SHP77 (cell line): ENCODE results near the gene SEMA5A.

Source experiments
- DNase-seq, 2 experiments: peaks; one replicate each; lab custom pipeline; 2025; lab: John Stamatoyannopoulos, UW

SEMA5A gene

DNA sequence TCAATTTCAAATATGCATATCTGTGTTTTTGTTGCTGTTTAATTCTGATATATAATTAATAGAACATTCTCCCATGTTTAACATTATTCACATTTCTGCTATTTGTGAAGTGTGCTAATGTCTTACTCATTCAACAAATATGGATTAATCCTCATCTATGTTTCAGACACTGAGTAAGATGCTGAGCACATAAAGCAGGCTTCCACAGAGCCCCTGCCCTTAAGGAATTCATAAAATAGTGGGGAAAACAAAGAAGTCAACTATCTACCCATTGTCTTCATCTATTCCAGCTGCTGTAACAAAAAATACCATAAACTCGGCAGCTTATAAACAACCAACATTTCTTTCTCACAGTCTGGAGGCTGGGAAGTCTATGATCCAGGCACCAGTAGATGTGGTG lies 333.3 kb downstream of the SEMA5A start:
- no peak for DNase-seq

DNA sequence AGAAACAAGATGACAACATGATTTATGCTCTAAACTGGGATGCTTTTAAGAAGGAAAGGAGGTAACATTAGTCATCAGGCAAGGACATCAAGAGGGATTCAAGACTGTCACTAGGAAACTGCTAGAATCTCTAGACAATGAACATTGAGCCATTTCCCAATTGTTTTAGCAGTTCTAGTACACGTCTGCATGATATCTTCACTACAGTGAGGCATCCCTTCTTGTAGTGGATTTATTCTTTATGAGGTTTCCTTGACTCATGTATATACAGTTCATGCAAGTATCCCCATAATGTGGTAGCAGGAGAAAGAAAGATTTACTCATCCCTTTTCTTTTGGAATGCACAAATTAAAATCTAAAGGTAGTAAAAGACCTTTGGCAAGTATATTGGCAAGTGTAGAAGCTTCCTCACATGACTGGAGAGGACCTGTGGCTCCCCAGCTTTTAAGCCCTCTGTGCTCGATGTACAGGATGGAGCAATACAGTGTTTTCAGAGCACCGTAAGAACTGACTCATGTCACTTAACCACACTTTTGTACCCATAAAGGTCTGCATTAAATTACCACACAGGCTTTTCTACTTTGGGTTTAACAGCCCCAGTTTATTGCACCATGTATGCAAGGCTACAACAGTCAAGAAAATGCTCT lies 335.9 kb downstream of the SEMA5A start:
- no peak for DNase-seq

DNA sequence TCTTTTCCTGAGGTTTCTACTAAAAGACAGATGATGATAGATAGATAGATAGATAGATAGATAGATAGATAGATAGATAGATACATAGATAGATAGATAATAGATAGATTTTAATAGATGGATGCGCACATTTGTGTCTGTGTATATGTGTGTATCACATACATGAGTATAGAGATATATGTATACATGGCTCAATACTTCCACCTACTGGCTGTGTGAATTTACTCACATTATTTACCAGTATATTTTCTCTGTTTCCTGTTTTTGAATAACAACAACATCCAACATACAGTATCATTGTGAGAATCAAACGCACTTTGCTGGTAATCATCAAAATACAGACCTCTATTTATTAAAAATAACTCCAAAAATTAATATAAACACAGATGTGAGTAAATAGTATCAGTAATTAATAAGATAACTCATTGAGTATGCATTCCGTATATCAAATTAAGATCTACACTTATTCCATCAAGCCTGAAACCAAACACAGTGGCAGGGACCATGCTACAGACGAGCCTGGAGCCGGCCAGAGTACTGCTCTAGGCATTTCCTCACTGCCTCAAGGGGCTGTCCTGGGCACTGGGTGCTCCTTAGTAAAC lies 338.0 kb downstream of the SEMA5A start:
- peak; percentile 12 to 48 for DNase-seq

DNA sequence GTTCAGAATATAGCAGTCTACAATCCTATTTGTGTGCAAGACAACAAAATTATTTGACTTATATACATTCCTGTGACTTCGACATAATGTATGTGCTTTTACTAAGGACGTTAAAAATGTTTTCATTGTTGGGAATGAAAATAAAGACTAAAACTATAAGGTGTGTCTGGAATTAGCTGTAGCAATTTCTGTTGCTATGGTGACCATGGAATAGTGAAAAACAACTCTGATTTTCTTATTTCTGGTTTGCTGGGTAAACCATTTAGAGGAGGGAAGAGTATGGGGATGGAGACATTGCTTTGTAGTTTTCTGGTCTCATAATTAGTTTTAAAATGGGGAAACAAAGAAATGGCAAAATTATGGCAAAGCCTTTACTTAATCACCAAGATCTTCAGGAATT lies 343.2 kb downstream of the SEMA5A start:
- no peak for DNase-seq

DNA sequence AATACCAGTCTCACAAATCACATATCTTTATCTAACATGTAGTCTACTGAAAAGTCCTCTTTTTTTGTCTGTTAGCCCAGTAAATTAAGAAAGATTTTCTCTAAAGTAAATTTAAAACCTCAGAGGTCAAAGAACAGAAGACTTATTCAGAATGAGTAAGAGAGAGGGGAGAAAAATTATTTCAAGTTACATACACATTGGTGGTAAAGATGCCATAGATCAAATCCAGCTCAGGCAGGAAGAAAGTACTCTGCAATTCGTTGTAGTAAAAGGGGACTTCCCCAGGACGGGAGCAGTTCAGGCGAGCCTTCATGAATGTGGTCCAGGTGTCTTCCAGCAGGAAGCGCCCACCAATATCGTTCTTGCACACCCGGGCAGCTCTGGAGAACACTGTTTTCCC lies 344.1 kb downstream of the SEMA5A start:
- no peak for DNase-seq

DNA sequence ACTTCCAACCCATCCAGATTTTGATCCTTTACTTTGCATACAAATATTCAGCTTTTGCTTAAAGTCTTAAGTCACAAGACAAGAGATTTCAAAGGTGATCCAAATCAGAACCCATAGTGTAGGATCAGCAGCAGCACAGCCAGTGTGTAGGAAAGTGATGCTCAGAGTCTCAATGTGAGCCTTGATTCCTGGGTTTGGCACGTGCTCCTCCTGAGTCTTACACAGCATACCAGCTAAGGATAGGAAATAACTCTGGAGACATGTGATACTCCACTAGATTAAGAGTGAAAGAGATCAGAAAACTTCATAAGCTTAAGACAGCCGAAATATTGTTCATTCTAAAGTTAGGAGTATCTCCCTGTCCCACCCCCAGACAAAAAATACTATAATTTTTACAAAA lies 344.9 kb downstream of the SEMA5A start:
- no peak for DNase-seq

DNA sequence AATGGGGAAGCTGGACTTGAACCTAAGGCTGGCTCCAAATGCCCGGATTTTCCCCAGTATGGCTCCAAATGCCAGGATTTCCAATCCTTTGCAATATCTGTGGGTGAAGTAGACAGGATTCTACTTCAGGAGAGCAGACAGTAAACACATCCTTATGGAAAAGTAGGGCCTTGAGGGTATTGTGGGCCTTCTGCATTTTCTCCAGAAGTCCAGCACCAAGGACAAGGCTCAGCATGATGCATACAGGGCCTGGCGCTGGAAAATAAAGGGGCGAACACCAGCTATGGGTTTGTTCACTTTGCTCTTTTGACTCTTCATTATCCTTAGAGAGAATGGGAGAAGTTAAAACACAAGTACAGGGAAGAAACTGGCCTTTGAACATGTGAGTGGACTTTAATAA lies 347.5 kb downstream of the SEMA5A start:
- no peak for DNase-seq

DNA sequence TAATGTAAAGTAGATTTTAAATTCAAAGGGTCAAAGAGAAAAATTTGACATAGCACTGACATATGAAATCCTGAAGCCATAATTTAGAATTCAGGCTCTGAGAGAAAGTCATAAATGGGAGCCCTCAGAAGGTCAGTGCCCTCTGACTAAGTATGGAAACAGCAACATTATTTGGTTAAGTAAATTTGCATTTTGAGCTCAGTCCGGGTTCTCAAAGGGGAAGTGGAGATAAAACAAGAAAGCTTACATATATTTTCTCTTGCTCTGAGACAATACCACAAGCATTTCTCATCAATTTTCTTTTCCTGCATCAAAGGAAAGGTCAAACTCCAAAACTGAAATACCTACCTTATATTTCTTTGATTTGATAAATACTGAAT lies 348.0 kb downstream of the SEMA5A start:
- DNase-seq = no peak

DNA sequence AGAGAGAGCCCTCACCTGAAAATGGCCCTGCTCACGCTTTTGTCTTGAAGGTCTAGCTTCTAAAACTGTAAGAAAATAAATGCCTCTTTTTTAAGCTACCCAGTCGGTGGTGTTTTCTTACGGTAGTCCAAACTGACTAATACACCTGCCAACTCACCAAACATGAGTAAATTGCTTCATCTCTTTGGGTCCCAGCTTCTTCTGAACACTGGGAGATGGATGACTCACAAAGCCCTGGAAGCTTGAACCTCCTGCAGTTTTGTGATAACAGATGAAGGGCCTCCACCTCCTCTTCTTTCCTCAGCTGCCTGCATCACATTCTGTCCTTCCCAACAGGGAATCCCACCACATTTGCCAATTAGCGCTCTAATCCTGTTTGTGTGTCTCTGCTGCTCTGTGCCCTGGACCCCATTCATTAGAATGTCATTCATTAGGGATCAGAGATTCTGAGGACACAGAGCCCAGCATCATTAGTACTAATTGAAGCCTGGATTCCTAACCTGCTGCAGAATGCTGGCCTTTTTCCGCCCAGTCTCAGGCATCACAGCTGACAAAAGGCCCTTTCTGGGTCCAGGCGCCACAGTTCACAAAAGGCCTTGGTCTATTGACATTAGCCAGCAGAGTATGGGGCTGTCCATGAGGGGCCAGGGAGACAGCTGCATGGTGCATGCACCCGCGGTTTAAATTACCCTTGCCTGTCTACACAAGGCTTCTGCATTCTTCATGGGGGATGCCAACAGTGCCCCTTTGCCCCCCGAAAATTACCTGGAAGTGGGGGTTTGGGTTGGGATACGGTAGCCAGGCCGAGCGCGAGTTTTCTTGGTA lies 349.3 kb downstream of the SEMA5A start:
- no peak for DNase-seq

DNA sequence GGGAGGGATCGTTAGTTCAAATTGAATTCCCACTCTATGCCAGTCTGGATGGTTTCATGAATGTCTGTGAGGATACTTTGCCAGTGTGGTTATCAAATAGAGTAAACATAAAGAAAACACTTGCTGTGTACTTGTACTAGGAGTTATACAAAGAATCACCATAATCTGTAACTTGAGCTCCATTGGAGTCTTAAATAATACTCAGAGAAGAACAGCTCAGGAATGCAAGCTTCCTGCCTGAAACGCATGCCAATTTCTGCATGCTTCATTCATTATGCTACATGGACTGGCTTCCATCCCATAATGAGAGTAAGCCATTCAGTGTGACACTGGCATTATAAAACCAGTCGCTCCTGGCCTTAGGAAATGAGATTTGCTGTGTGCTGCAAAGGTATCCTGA lies 351.4 kb downstream of the SEMA5A start:
- DNase-seq = no peak

DNA sequence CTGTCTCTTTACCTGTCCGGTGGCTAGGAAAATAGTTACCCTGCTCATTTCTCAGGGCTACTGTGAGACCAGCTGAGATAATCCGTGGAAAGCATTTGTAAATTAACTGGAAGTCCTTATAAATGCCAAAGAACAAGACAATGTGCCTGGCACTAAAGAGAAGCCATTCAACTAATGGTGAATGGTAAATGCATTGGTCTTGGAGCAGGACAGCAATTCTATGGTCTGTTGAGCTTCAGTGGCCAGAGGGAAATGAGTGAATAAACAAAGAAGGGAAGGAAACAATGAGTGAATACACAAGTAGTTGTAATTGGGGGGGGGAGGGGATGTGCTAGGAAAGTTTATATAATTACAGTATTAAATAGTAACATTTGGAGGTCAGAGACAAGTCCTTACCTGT lies 353.6 kb downstream of the SEMA5A start:
- DNase-seq = no peak

DNA sequence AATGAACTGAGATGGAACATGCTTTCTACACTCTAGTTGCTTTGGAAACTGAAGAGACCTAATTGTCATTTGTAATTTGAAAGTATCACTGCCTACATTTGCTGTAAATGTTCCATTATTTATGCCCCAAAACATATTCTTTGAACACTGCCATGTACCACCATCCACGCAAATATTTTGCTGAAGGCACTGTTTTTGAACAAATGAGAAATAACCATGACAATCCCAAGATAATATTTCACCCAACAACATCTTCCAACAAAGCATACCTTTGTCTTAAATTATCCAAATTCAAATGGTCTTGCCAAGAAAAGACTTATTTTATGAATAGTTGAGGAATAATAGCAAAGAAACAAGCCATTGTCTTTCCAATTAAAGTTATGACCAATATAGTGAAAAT lies 356.2 kb downstream of the SEMA5A start:
- DNase-seq = no peak

DNA sequence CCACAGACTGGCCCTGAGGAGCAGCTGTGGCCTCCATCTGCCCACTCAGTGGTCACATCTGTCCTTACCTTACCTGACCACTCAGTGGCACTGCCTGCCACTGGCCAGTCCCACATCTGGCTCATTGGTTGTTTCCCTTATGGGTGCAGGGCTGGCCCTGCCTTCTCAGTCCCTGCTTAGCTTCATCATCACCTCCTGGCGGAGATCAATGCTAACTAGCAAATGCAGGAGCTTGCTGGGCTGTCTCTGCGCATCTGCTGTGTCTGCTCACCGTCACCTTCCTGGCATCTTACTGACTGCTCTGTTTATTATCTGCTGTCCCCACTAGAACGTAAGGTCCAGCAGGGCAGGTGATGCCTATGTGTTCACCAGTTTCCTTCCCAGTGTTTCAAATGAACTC lies 356.9 kb downstream of the SEMA5A start:
- DNase-seq = no peak

DNA sequence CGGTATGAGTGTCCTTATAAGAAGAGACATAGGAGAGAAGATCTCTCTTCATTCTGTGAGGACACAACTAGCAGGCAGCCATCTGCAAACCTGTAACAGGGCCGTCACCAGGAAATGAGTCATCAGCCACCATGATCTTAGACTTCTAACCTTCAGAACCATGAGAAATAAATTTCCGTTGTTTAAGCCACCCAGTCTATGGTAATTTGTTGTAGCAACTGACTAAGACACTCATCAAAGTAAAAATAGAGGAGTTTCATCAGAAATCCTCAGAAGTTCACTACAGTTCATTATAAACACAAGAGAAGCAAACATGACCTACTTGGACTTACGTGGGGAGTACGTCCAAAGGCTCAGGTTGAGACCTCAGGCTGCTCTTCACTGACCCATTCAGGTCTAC lies 357.7 kb downstream of the SEMA5A start:
- no peak for DNase-seq

DNA sequence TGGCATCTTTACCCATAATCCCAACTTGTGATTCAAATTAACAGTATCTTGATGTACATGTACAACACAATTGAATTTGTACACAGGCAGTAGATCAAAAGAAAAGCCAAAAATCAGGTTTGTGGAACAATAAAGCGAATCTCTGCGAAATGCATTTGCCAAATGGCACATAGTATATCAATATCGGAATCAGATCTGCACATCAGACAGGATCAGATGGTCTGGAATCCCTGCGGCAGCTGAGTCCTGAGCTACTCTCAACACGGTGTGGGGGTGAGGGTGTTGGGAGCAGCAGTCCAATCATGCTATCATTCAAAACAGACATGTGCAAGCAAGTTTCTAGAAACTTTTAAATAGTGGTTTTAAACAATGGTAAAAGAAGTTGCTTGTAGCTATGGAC lies 358.3 kb downstream of the SEMA5A start:
- DNase-seq = no peak

DNA sequence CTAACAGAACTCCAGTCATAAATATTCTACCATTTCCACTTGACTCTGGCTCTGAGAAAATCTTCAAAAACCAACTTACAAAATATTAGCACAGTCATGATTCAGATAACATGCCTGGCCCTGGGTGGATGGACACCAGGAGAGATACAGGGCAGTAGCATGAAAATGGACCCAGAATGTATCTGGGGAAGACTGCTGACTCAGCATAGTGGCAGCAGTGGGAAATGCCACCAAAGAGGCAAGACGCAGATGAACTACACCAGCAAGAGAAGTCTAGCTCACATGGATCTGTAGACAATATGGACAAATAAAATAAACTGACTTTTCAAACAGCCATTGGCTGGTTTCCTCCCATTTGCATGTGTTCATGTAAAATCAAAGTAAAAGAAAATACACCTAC lies 359.8 kb downstream of the SEMA5A start:
- no peak for DNase-seq

DNA sequence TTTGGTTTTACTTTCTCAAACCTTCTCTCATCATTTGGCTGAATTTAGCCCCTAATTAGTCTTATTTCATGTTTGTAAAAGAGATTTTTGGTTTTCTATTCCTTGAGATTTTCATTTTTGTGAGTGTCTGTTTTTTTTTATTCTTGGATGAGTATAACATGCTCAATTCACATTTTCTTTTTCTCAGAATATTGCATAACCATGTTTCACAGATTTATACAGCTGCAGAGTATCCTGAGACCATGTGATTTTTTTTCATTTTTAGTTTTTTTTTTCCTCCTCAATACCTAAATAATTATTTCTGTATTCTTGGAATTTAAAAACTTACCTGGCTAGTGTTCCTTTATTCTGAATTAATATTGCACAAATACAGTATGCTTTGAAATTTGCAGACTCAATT lies 361.9 kb downstream of the SEMA5A start:
- no peak for DNase-seq

DNA sequence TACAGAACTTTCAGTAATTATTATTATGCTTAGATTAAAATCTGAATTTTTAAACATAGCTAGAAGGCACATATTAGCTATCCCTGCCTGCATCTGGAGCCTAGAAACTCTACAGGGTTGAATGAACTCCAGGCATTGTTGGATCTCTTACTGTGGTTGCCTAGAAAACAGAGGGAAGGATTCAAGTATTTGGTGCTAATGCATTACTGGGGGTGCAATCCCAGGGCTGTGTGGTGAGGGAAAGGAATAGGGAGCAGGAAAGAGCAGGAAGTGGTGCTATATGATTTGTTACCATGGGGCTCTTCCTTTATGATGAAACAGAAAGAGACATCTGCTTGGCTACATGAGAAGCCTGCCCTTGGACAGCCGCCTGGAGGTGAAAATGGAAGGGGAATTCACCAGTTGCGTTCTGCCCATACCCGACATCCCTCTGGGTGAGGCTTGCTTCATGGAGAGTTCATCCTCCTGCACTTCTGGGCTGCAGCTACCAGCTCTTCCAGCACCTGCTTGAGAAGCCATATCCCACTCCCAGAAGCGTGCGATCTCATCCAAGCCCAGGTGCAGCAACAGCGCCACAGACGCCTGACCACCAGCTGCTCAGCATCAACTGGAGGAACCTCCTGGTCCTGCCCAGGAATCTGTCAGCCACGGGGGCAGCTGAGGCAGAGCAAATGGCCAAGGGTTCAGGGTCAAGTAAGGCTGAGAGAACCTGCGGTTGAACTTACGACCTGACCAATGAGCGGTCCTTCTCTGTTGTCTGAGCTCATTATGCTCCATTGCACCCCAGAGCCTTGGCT lies 362.8 kb downstream of the SEMA5A start:
- DNase-seq = peak; percentile 42 to 65

DNA sequence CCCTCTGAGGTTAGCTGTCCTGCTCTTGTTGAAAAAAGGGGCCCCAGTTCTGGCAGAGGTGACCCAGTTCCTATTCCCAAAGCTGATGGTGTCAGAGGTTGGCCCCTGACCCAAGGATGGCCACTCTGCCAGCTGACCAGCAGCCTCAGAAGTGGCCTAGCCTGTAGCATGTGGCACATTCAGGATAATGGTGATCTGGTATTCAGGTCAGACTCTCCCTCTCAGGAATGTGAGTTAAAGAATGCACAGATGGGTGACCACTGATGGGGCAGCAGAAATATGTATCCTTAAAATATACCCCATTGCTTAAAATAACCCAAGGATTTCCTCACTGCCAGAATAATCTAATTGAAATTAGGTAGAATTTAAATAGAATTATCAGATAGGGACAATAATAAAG lies 369.2 kb downstream of the SEMA5A start:
- DNase-seq = no peak

DNA sequence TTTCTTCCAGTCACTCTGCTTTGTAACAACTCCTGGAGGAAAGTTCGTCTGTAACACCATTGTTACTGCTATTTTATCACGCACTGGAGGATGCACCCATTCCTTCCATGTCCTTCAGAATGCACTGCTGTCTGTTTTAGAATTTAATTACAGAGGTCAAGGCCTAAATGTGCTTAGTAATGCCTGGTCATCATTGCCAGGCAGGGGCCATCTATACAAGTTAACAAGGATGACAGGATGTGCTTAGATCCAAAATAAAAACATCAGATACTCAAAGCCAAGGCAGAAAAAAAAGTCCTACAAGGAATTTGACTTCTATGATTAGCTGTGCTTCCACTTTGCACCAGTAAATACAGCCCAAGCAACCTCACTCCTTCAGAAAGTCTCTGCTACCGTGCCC lies 371.4 kb downstream of the SEMA5A start:
- DNase-seq = no peak

DNA sequence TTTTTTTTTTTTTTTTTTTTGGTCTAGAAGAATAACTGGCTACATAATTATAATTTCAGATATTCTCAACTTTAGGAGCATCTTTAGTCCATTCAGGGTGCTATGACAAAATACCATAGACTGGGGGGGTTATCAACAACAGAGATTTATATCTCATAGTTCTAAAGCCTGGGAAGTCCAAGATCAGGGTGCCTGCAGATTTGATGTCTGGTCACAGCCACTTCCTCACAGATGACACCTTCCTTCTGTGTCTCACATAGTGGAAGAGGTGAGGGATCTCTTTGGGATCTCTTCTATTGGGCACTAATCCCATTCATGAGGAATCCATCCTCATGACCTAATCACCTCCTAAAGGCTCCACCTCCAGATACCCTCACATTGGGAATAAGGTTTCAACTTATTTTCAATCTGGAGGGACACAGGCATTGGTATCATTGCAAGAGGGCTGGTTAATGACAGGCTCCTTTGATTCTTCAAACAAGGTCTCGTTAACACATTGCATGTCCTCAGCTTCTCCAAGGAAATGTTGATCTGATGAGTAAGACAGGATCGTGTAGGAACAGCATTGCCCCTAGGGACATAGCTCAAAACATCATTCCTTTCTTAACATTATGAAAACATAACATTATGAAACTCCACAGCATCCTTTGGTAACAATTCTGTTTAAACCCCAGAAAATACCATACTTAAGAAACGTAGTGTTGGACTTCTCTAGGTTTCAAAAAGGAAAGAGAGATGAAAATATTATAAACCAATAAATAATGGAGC lies 372.4 kb downstream of the SEMA5A start:
- DNase-seq = no peak

DNA sequence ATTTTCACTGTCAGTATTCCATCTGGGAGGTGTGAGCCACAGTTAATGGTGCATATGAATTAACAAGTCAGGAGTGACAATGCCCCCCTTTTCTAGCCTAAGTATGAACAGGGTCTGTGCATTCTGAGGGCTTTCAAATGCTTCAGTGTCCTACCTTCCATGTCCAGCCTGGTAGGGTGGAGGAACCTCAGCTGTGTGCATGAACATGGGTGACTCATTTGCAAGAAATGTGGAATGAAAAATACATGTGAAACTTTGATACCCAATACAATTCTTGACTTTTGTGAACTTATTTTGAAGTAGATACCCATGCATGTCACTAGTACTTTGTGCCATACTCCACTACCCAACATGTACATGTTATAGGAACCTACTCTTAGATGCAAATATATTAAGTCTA lies 375.8 kb downstream of the SEMA5A start:
- DNase-seq = no peak
